HG02763 (cell line): Measurements from ENCODE around the gene HOXA13.

Experiments
- ATAC-seq: cut with Tn5 transposase; IDR thresholded peaks from one replicate; pipeline ENCODE4 v1.9.1; 2021; ENCODE audit warnings: mild to moderate bottlenecking, moderate library complexity; ENCODE audit not compliant: unreplicated experiment

The HOXA13 gene

GRCh38 chr7:27208998-27209397, 9.1 kb upstream of the HOXA13 start:
- ATAC-seq = no peak

GRCh38 chr7:27207348-27207985, 7.6 kb upstream of the HOXA13 start:
- ATAC-seq = no peak

GRCh38 chr7:27205325-27206280, 5.7 kb upstream of the HOXA13 start:
- ATAC-seq = no peak

DNA sequence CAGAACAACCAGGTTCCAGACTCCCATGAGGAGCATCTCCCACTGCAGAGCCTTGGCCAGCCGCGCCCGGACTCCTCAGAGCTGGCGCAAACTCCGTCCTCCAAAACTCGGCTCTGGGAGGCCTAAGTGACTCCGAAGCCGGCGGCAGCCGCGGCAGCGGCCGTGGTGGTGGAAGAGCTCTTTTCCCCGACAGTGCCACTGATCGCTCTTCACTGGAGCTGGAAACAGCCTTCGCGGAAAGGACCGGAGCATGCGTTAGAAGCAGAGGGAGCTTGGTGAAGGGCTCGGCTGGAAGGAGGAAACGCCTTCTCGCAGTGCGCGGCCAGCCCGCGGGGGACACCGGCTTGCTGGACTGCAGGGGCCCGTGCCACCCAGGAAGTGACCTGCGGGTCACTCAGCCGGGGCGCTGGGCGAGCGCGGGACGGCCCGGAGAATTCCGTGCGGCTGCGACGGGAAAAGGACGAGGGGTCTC, 5.0 kb upstream of the HOXA13 start:
- ATAC-seq = no peak

- ATAC-seq = no peak
These were observed 4.2 kb upstream of the HOXA13 start for GRCh38 chr7:27203964-27204594.

GRCh38 chr7:27203365-27203953, 3.6 kb upstream of the HOXA13 start:
- no peak for ATAC-seq

DNA sequence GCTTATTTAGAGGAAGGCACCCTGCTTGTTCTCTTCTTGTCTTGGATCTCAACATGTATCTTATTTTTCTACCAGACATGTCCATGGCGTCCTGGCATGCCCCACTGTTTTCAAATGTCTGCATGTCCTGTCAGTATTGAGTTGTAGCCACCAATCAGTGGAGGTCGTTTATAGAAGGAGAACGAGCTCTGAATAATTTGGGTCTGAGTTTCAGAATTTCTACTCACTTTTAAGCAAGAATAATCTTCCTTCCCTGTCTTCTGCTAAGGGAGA, 2.9 kb upstream of the HOXA13 start:
- no peak for ATAC-seq

- no peak for ATAC-seq
These were observed 2.3 kb upstream of the HOXA13 start for GRCh38 chr7:27202018-27202861.

GRCh38 chr7:27201580-27202017, 1.7 kb upstream of the HOXA13 start:
- ATAC-seq = no peak

DNA sequence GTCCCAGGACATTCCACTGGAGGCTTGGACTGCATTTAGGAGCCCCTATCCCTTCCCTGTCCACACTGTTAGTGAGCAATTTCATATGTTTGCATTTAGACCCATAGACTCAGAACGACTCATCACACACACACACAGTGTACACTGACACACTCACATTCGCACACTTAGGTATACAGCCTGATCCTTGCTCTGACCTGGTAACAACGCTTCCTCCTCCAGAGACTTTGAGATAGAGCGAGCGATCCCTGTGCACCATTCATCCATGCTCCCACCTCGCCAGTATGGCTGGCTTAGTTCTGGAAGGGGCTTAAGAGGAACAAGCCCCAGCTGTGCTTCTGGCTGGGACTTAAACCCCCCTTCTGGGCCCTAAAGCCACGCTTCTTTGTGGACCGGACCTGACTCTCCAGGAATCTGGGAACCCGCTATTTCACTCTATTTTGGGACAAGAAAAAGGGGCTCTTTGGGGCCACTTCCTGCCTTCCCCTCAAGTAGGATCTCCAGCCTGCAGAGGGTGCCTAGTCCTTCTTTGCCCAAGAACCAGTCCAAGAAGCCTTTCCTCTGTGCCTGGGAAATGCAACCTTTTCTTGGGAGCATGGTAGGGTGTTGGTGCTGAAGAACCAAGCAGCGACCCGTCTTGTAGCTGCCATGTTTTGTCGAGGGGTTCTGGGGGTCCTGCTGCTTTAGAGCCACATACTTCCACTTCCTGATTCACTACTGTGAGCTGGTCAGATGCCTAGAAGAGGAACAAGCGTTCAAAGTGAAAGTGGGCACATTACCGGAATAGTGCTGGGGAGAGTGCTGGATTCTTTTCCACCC, 1.1 kb upstream of the HOXA13 start:
- no peak for ATAC-seq

- ATAC-seq = no peak
These were observed 755 bp downstream of the HOXA13 start for GRCh38 chr7:27198871-27199801.

- ATAC-seq = no peak
These were observed 1.6 kb downstream of the HOXA13 start for GRCh38 chr7:27198138-27198841.

- ATAC-seq = no peak
These were observed 2.5 kb downstream of the HOXA13 start for GRCh38 chr7:27197137-27198042.

- ATAC-seq = no peak
These were observed 3.6 kb downstream of the HOXA13 start for GRCh38 chr7:27196287-27196767.

DNA sequence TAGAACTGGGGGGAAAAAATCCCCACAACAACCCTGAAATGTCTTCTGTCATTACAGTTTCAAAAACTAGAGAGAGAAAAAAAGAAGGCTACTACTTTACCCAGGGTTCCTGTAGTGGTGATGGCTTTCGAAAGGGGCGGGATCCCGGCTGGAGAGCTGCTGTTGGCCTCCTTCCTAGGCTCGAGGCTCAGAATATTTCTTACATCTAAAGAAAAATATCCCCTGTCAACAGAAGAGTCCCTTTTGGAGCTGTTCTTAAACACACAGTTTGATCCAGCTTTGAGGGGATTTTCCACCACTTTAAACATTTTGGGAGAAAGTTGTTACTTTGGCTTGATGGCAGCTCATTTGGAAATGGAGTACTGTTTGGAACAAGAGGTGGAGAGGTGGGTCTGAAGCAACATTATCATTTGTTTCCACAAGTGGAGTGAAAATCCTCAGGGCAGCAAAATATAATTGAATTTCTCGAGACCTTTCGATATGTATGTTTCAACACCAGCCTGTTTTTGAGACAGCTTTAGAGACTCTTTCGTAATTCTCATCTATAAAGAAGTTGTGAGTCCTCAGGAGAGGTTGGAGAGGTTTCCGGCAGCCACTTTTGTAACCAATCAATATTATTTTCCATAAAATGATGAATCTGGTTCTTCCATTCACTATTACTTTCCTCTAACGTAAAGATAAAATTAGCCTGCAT, 5.1 kb downstream of the HOXA13 start:
- ATAC-seq = no peak

- ATAC-seq = no peak
These were observed 5.9 kb downstream of the HOXA13 start for GRCh38 chr7:27194002-27194352.
